Calu3 (cell line): ENCODE results near the gene KCTD13. TPM values are rescaled to one million over a fixed set of nuclear protein-coding genes. Genes with fewer than 3 reads are reported as not detected.

Experiments
- BruUV-seq: library from RNA; stranded (reverse); fragments of 400-500 nt; replicated peaks from 2 replicates; lab custom pipeline; 2021; lab: Mats Ljungman, UMichigan
- CTCF ChIA-PET: fragments of 300-600 bp; sonication (Branson Sonifier 250); formaldehyde crosslinking; loops from one replicate; lab custom pipeline; 2022; ENCODE audit warnings: antibody characterized with exemption; lab: Charles Lee
- DNase-seq: peaks from one replicate; pipeline ENCODE4 v3.0.0; 2022
- H3K27ac Mint-ChIP-seq: one replicate; pipeline ENCODE4 v1.8.0; 2022; ENCODE audit warnings: mixed read lengths; ENCODE audit not compliant: unreplicated experiment
- H3K27me3 Mint-ChIP-seq: one replicate; pipeline ENCODE4 v1.8.0; 2022; ENCODE audit warnings: mixed read lengths; ENCODE audit not compliant: unreplicated experiment
- H3K36me3 Mint-ChIP-seq: one replicate; pipeline ENCODE4 v1.8.0; 2022; ENCODE audit warnings: mild to moderate bottlenecking, moderate library complexity, mixed read lengths; ENCODE audit not compliant: insufficient read depth, unreplicated experiment
- H3K4me1 Mint-ChIP-seq: one replicate; pipeline ENCODE4 v1.8.0; 2022; ENCODE audit warnings: mild to moderate bottlenecking, low read depth, mixed read lengths; ENCODE audit not compliant: unreplicated experiment
- H3K4me3 Mint-ChIP-seq: one replicate; pipeline ENCODE4 v1.8.0; 2022; ENCODE audit warnings: mild to moderate bottlenecking, low read depth, moderate library complexity, mixed read lengths; ENCODE audit not compliant: unreplicated experiment
- H3K9me3 Mint-ChIP-seq: one replicate; pipeline ENCODE4 v1.8.0; 2022; ENCODE audit warnings: low read depth, mixed read lengths; ENCODE audit not compliant: unreplicated experiment
- CTCF ChIP-seq: fragments of 200-600 bp; IDR thresholded peaks from one replicate; pipeline ENCODE4 v1.8.0; 2022; ENCODE audit warnings: antibody characterized with exemption; ENCODE audit not compliant: unreplicated experiment
- intact Hi-C: fragments of 100-400 bp; cut with micrococcal nuclease; formaldehyde crosslinking; loops from one replicate; pipeline ENCODE4 v1.10.0; 2022; ENCODE audit not compliant: unreplicated experiment
- total RNA-seq: library from RNA; stranded (reverse); gene quantifications from 2 replicates; pipeline ENCODE4 v1.2.3, GENCODE V29; 2022

The KCTD13 gene
- total RNA-seq, 1 experiment from 2014 or later = 55.8 TPM

- no peak for DNase-seq
- no peak for TF ChIP-seq CTCF
- CTCF ChIA-PET = interaction anchor here (0.7 kb wide), 1 partner anchor 13 kb away, joined by 3 read pairs; no protein-coding TSS in a partner anchor
- Mint-ChIP-seq H3K4me1 (peaks cover 18% of the 10 kb centered on the region), H3K9me3 (no peaks in the 10 kb centered on the region), H3K36me3 (peaks cover 85% of the 10 kb centered on the region), H3K4me3 (no peak overlapping the region), H3K27me3 (no peaks in the 10 kb centered on the region), H3K27ac (peak overlapping the region; percentile 37)
- intact Hi-C loops = loop anchor here (10.0 kb wide), 1 partner anchor 83 kb away; the partner anchor contains the start of gene MVP
- BruUV-seq = no TSS peak
Measured at GRCh38 chr16:29907973-29908372, 18.1 kb downstream of the KCTD13 start.

- Mint-ChIP-seq H3K27ac (no peak overlapping the region), H3K36me3 (peaks cover 82% of the 10 kb centered on the region), H3K4me1 (peaks cover 15% of the 10 kb centered on the region), H3K4me3 (no peak overlapping the region), H3K9me3 (no peaks in the 10 kb centered on the region), H3K27me3 (no peaks in the 10 kb centered on the region)
- DNase-seq = no peak
- CTCF ChIA-PET = no interaction called here
- no TSS peak for BruUV-seq
- intact Hi-C loops = loop anchor here (10.0 kb wide), 1 partner anchor 82 kb away; the partner anchor contains the start of gene MVP
- TF ChIP-seq CTCF = no peak
Measured at GRCh38 chr16:29906520-29907244, 19.3 kb downstream of the KCTD13 start.

- H3K36me3 Mint-ChIP-seq = peaks cover 82% of the 10 kb centered on the region
- DNase-seq = no peak
- intact Hi-C loops = loop anchor here (10.0 kb wide), 1 partner anchor 81 kb away; the partner anchor contains the start of gene MVP
- no peak overlapping the region for H3K27ac Mint-ChIP-seq
- no peaks in the 10 kb centered on the region for H3K27me3 Mint-ChIP-seq
- peaks cover 15% of the 10 kb centered on the region for H3K4me1 Mint-ChIP-seq
- TF ChIP-seq CTCF = no peak
- H3K9me3 Mint-ChIP-seq = no peaks in the 10 kb centered on the region
- no peak overlapping the region for H3K4me3 Mint-ChIP-seq
- CTCF ChIA-PET = no interaction called here
- BruUV-seq = no TSS peak
Measured at GRCh38 chr16:29905668-29906067, 20.4 kb downstream of the KCTD13 start.

- Mint-ChIP-seq H3K27me3 (no peaks in the 10 kb centered on the region), H3K4me1 (peaks cover 15% of the 10 kb centered on the region), H3K27ac (no peak overlapping the region), H3K36me3 (peaks cover 81% of the 10 kb centered on the region), H3K9me3 (no peaks in the 10 kb centered on the region), H3K4me3 (no peak overlapping the region)
- CTCF ChIA-PET = no interaction called here
- TF ChIP-seq CTCF = no peak
- BruUV-seq = no TSS peak
- DNase-seq = no peak
- intact Hi-C loops = loop anchor here (10.0 kb wide), 1 partner anchor 80 kb away; the partner anchor contains the start of gene MVP
Measured at GRCh38 chr16:29904947-29905346, 21.1 kb downstream of the KCTD13 start.
